Ectodermal cell (in vitro differentiated cells): ENCODE measurements around the gene RNLS. TPM values are rescaled to one million over a fixed set of nuclear protein-coding genes. Genes with fewer than 3 reads are reported as not detected.

Experiments
- H3K27ac ChIP-seq: 2 replicates; pipeline ENCODE4 v1.7.0; 2013; ENCODE audit warnings: mild to moderate bottlenecking, low read depth, low read length; ENCODE audit not compliant: insufficient read depth, poor library complexity, severe bottlenecking
- H3K27me3 ChIP-seq: 2 replicates; pipeline ENCODE4 v1.7.0; 2013; ENCODE audit warnings: mild to moderate bottlenecking, low read length; ENCODE audit not compliant: insufficient read depth, control insufficient read depth, poor library complexity, severe bottlenecking
- H3K36me3 ChIP-seq: one replicate; pipeline ENCODE4 v1.7.0; 2013; ENCODE audit warnings: low read length; ENCODE audit not compliant: control insufficient read depth, insufficient read depth
- H3K4me1 ChIP-seq: one replicate; pipeline ENCODE4 v1.7.0; 2013; ENCODE audit warnings: low read length; ENCODE audit not compliant: control insufficient read depth, insufficient read depth
- H3K4me3 ChIP-seq: 2 replicates; pipeline ENCODE4 v1.7.0; 2013; ENCODE audit warnings: low read depth, low read length, control low read depth; ENCODE audit not compliant: insufficient read depth
- H3K9me3 ChIP-seq: 2 replicates; pipeline ENCODE4 v1.7.0; 2013; ENCODE audit warnings: mild to moderate bottlenecking, low read length, moderate library complexity; ENCODE audit not compliant: control insufficient read depth
- WGBS, 2 experiments: methylation state at CpG; one replicate each; pipeline ENCODE4 v1.1.7; 2013; ENCODE audit warnings: missing lambda C conversion rate in 2 of 2; 5-methylcytosine and 5-hydroxymethylcytosine counted together
- polyA plus RNA-seq, 4 experiments: library from polyadenylated mRNA; stranded (reverse); fragments of 50-300 nt; gene quantifications; one replicate each; pipeline ENCODE4 v1.2.3, GENCODE V29; 2013

The RNLS gene
- 9.3 TPM for polyA plus RNA-seq (2013, experiment 1 of 4)
- polyA plus RNA-seq (2013, experiment 2 of 4), result 10.9 TPM
- 8.8 TPM for polyA plus RNA-seq (2013, experiment 3 of 4)
- polyA plus RNA-seq (2013, experiment 4 of 4), result 10.6 TPM

DNA sequence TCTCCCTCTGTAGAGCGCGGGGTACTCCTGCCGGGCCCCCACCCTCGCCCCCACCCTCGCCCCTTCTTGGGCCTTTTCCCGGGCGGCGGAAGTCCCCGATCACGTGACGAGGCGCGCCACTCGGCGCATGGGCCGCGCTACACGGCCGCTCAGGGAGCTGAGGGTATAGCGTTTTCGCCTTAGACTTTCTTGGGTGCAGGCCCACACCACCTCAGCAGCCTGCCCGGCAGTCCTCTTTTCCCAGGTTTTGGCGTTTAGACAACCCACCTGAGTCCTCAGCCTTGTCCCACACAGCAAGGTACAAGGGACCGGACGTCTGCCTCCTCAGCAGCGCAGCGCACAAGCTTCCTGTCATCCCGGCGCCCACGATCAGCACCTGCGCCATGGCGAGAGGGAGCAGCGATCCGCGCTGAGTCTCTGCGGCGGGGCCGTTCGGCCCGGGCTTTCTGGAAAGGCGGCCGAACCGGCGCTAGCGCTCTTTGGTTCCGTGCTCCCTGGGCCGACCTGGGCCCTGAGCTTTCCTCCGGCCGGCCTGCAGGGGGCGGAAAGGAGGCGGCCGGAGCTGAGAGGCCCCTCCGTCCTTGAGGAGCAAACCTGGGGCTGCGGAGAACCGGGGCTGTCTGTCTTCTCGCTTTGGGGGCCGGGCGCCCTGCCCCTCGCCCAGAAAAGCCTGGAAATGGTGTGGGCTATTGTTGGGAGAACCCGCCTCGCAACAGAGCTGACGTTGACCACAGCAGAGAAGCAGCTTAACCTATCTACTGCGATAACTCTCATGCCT, at the start of gene RNLS:
Gene RNLS (minus strand): TSS at position 513 of the 778 bp plus-strand sequence.
- Histone ChIP-seq H3K4me1 (no peaks in the 10 kb centered on the region), H3K27me3 (no peaks in the 10 kb centered on the region), H3K36me3 (no peaks in the 10 kb centered on the region), H3K9me3 (no peaks in the 10 kb centered on the region), H3K4me3 (peak within 1 kb of the TSS; percentile 71), H3K27ac (no peak within 1 kb of the TSS)
- WGBS, 2 experiments, result 5 to 8% methylated on average over 63 of the region's 63 CpGs

DNA sequence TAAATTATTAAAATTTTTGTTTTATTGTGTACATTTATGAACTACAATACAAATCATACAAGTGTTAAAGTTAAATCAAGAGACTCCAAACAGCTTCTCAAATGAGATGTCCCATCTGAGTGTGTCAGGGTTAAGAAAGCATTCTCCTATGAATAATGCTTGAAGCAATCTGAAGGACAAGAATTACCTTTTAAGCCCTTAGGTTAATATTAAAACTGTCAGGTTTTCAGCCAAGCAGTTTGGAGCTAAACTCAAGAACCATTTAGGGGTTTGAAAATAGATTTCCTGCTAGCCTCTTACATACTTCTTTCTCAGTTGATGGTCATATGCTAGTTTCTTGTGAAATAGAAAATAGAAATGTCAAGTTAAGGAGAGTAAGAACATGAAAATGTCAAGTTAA, 41.7 kb upstream of the RNLS start:
- no peak overlapping the region for H3K4me3 ChIP-seq
- no peak overlapping the region for H3K27ac ChIP-seq
- H3K9me3 ChIP-seq, result no peaks in the 10 kb centered on the region
- H3K4me1 ChIP-seq, result no peaks in the 10 kb centered on the region
- no peaks in the 10 kb centered on the region for H3K36me3 ChIP-seq
- no peaks in the 10 kb centered on the region for H3K27me3 ChIP-seq

- WGBS, 2 experiments, result 83 to 94% methylated on average over 2 of the region's 2 CpGs
- H3K4me3 ChIP-seq, result no peak overlapping the region
- no peak overlapping the region for H3K27ac ChIP-seq
- no peaks in the 10 kb centered on the region for H3K36me3 ChIP-seq
- H3K4me1 ChIP-seq, result no peaks in the 10 kb centered on the region
- no peaks in the 10 kb centered on the region for H3K27me3 ChIP-seq
- no peaks in the 10 kb centered on the region for H3K9me3 ChIP-seq
Observed at GRCh38 chr10:88623835-88624234, 40.7 kb upstream of the RNLS start.

- WGBS, 2 experiments, result 89% methylated on average over 1 of the region's 1 CpG; no CpG with 5 or more reads in 1 of the 2 experiments
- Histone ChIP-seq H3K9me3 (no peaks in the 10 kb centered on the region), H3K36me3 (no peaks in the 10 kb centered on the region), H3K4me1 (no peaks in the 10 kb centered on the region), H3K4me3 (no peak overlapping the region), H3K27ac (no peak overlapping the region), H3K27me3 (no peaks in the 10 kb centered on the region)
Observed at GRCh38 chr10:88620441-88620840, 37.3 kb upstream of the RNLS start.

DNA sequence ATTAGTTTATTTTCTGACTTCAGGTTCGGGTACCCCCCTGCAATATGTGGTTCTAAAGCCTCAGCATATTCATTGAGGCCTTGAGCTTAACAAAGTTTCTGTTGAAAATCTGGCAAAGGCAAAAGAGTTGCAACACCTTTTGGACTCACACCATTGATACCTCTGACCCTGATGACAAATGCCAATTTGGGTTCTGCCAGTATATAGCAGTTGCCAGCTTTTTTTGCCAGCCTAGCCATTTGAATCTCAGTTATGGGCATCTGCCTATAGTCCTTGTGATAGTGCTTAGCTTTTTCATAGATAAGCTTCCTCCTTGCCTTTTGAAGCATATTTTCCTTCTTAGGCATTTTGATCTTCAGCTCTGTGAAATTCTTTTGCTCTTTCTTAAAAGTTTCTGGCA, 35.4 kb upstream of the RNLS start:
- H3K36me3 ChIP-seq, result no peaks in the 10 kb centered on the region
- no peak overlapping the region for H3K27ac ChIP-seq
- no peaks in the 10 kb centered on the region for H3K9me3 ChIP-seq
- no peaks in the 10 kb centered on the region for H3K4me1 ChIP-seq
- no peaks in the 10 kb centered on the region for H3K27me3 ChIP-seq
- H3K4me3 ChIP-seq, result no peak overlapping the region
- 93 to 100% methylated on average over 1 of the region's 1 CpG for WGBS, 2 experiments

GRCh38 chr10:88617772-88618300, 34.7 kb upstream of the RNLS start:
- Histone ChIP-seq H3K4me3 (no peak overlapping the region), H3K27ac (no peak overlapping the region), H3K36me3 (no peaks in the 10 kb centered on the region), H3K9me3 (no peaks in the 10 kb centered on the region), H3K4me1 (no peaks in the 10 kb centered on the region), H3K27me3 (no peaks in the 10 kb centered on the region)
- WGBS, 2 experiments, result 89 to 90% methylated on average over 1 of the region's 1 CpG

DNA sequence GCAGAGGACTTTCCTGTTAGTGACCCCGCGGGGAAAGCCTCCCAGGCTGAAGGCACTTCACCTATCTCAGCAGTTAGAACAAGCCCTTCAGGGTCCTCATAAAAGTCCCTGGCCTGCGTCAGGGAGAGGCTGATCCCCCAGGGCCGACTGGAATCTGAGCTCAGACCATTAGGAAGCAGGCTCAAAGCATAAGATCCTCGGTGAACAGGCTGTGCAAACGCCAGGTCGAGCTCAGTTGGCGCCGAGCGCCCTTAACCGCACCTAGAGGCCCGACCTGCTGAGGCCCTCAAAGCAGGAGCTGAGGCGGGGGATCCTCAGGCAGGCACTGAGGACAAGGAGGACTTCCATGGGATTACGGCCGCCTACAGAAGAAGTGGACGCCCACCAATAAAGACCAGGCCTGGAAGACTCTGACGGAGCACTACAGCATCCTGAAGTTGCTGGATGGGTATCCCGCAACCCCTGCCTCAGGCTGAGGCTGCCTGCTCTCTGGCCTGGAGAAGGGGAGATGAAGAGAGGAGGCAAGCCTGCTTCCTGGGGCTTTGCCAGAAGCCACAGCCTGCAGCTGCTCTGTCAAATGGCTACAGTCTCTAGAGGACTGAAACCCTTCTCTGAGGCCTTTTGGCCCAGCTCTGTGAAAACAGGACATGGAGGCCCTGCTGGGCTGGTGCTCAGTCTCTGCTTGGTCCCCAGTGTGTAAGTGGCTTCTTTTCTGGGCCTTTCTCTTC, 33.3 kb upstream of the RNLS start:
- Histone ChIP-seq H3K36me3 (no peaks in the 10 kb centered on the region), H3K9me3 (no peaks in the 10 kb centered on the region), H3K4me3 (no peak overlapping the region), H3K27me3 (no peaks in the 10 kb centered on the region), H3K27ac (no peak overlapping the region), H3K4me1 (no peaks in the 10 kb centered on the region)
- WGBS, 2 experiments, result 95 to 96% methylated on average over 18 of the region's 18 CpGs

GRCh38 chr10:88608780-88609179, 25.7 kb upstream of the RNLS start:
- WGBS, 2 experiments, result 83 to 91% methylated on average over 1 to 2 of the region's 2 CpGs
- H3K9me3 ChIP-seq, result no peaks in the 10 kb centered on the region
- no peak overlapping the region for H3K27ac ChIP-seq
- no peaks in the 10 kb centered on the region for H3K4me1 ChIP-seq
- H3K4me3 ChIP-seq, result no peak overlapping the region
- no peaks in the 10 kb centered on the region for H3K27me3 ChIP-seq
- H3K36me3 ChIP-seq, result no peaks in the 10 kb centered on the region

DNA sequence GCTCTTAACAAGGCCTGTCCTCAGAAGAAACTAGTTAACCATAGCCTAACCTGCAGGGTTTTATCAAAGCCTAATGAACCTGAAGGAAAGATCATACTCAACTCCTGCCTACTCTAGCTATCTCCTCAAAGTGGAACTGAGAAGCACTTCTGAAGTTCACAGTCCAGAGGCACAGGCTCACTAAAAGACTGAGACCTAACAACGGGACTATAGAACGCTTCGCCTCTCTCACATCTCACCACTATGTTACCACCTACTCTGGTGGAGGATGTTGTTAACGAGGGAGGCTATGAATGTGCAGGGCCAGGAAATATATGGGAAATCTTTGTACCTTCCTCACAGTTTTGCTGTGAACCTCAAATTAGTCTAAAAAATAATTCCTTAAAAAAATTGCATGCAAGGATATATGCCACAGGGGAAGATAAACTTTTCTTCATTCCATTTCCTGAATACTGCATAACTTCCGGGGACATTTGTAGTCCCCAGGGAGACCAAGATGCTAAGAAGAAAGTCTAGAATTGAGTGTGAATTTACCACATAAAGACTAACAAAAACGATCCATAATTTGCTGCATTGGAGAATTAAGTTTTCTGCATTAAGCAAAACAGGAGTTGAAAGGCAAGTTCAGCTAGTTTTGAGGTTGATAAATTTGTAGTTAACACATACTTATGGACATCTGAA, 25.1 kb upstream of the RNLS start:
- no peaks in the 10 kb centered on the region for H3K27me3 ChIP-seq
- H3K4me3 ChIP-seq, result no peak overlapping the region
- no peak overlapping the region for H3K27ac ChIP-seq
- no peaks in the 10 kb centered on the region for H3K36me3 ChIP-seq
- no peaks in the 10 kb centered on the region for H3K4me1 ChIP-seq
- WGBS, 2 experiments, result 92 to 94% methylated on average over 2 to 5 of the region's 6 CpGs
- H3K9me3 ChIP-seq, result no peaks in the 10 kb centered on the region

- H3K4me1 ChIP-seq, result no peaks in the 10 kb centered on the region
- H3K36me3 ChIP-seq, result no peaks in the 10 kb centered on the region
- no peaks in the 10 kb centered on the region for H3K27me3 ChIP-seq
- H3K27ac ChIP-seq, result no peak overlapping the region
- H3K9me3 ChIP-seq, result no peaks in the 10 kb centered on the region
- 89 to 92% methylated on average over 1 of the region's 1 CpG for WGBS, 2 experiments
- no peak overlapping the region for H3K4me3 ChIP-seq
Observed at GRCh38 chr10:88598055-88598454, 14.9 kb upstream of the RNLS start.
